Naive thymus-derived CD8-positive, alpha-beta T cell (primary cell): ENCODE data around the gene CASP6. TPM values are rescaled to one million over a fixed set of nuclear protein-coding genes. Genes with fewer than 3 reads are reported as not detected.

Experiments
- polyA plus RNA-seq, 3 donors: library from polyadenylated mRNA; unstranded; fragments of 300-500 nt; fragmentation: Illumina TruSeq; gene quantifications; one replicate each; pipeline ENCODE4 v1.2.3, GENCODE V29; 2021
- total RNA-seq, 8 experiments: library from RNA in 2 of 8; stranded (reverse) in 2 of 8; gene quantifications; one replicate each; pipeline ENCODE4 v1.2.3 and lab custom pipeline; 2021 to 2026

CASP6 gene
- total and polyA plus RNA-seq, 5 experiments from 2014 or later = 17.8 to 87.7 (median 57.2) TPM

Other genes with a start within 250 kb of the CASP6 start
- 100 to 1,000 TPM; 147 to 153 TPM for gene MCUB, start 143.2 kb downstream of the CASP6 start, total RNA-seq
- 100 to 1,000 TPM; 160 to 201 (median 197) TPM for gene MCUB, start 143.2 kb downstream of the CASP6 start, polyA plus RNA-seq
- gene PLA2G12A, start 26.6 kb upstream of the CASP6 start, total RNA-seq = 10 to 100 TPM; 16.0 to 20.3 TPM
- gene PLA2G12A, start 26.6 kb upstream of the CASP6 start, polyA plus RNA-seq = 10 to 100 TPM; 51.6 to 56.9 (median 53.7) TPM
- gene CFI, start 98.6 kb upstream of the CASP6 start, total RNA-seq = not detected
- gene CFI, start 98.6 kb upstream of the CASP6 start, polyA plus RNA-seq = not detected
- gene GAR1, start 112.3 kb upstream of the CASP6 start, total RNA-seq = 10 to 100 TPM; 13.0 to 13.3 TPM
- gene GAR1, start 112.3 kb upstream of the CASP6 start, polyA plus RNA-seq = 10 to 100 TPM; 12.5 to 23.7 (median 16.2) TPM
- under 1 TPM in 1 of 2 experiments, not detected in 1; 0.42 TPM for gene RRH, start 124.5 kb upstream of the CASP6 start, total RNA-seq
- not detected for gene RRH, start 124.5 kb upstream of the CASP6 start, polyA plus RNA-seq
- under 1 TPM; 0.18 to 0.33 TPM for gene LRIT3, start 144.7 kb upstream of the CASP6 start, total RNA-seq
- not detected for gene LRIT3, start 144.7 kb upstream of the CASP6 start, polyA plus RNA-seq
- not detected for gene EGF, start 209.4 kb upstream of the CASP6 start, total RNA-seq
- not detected for gene EGF, start 209.4 kb upstream of the CASP6 start, polyA plus RNA-seq